Coronary artery (tissue), 2 donors: ENCODE results near the gene SMARCA1.

Source experiments
- DNase-seq: peaks from one replicate; pipeline ENCODE4 v3.0.0-alpha.2; 2017; ENCODE audit warnings: low spot score
- H3K27ac ChIP-seq, 2 donors: fragments of 200-600 bp; sonication (generic); one replicate each; pipeline ENCODE4 v1.5.1; 2016 to 2019
- H3K4me3 ChIP-seq: fragments of 200-600 bp; sonication (generic); 2 replicates; pipeline ENCODE4 v1.5.1; 2016; ENCODE audit warnings: mild to moderate bottlenecking, moderate library complexity
- CTCF ChIP-seq: fragments of 200-600 bp; sonication (generic); IDR thresholded peaks from one replicate; pipeline ENCODE4 v1.5.1; 2019; ENCODE audit warnings: antibody characterized with exemption

Gene SMARCA1

DNA sequence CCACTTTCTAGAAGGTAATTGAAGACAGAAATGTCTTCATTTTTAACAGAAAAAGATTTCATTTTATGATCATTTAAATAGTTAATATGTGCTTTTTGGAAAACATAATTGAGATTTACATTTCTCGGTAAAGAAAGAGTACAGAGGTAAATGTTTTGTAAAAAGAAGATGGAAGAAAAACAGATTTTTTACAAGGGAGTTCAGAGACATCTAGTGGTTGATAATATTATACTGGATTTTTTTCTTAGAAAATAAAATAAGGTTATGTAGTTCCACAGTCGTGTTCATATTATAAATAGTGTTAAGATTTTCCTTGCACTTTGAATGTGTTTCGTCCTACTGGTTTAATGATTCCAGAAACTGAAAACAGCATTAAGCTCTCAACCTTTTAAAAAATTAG is 60.6 kb downstream of the SMARCA1 start:
- Histone ChIP-seq H3K27ac (no peak overlapping the region), H3K4me3 (no peak overlapping the region)
- no peak for TF ChIP-seq CTCF
- DNase-seq = no peak

DNA sequence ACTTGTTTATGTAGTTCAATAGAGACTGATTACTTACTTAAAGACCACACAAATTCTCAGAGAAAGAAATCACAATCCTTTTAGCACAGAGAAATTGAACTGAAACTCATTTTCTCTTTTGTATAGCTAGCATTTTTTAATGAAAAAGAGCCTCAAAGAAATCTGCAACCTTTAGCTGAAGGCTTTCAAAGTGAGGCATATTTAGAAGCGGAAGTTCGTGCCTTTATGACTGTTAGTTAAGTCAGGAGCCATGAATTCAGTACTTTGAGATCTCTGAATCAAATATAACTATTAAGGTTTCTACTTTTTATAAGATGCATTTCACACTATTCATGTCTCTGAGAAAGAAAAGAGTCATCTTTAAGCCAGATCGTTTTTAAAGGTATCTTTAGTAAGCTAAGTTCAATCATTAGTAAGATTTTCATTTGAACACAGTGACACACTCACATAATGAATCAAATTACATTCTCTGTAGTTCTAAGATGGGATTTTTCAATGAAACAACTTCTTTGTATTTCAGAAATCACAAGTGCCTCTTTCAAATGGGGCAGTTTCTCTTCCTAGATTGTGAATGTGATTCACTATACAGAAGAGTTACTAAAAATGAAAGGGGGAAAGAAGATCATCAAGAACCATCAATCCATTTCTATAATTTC is 61.4 kb downstream of the SMARCA1 start:
- no peak for TF ChIP-seq CTCF
- no peak for DNase-seq
- Histone ChIP-seq H3K4me3 (no peak overlapping the region), H3K27ac (no peak overlapping the region)

DNA sequence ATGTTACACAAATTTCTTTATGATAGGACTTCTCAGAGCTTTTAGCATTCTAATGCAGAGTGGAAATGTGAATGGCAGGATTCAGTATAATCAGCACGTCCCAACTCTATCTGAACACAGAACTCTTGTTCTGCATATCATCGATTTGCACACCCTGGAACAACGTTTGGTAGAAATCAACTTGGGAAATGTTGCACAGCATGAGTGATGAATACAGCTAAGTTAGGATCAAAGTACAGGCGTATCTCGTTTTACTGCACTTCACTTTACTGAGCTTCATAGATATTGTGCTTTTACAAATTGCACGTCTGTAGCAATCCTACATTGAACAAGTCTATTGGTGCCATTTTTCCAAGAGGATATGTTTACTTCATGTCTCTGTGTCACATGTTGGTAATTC is 70.8 kb downstream of the SMARCA1 start:
- no peak overlapping the region for H3K27ac ChIP-seq
- TF ChIP-seq CTCF = no peak
- no peak overlapping the region for H3K4me3 ChIP-seq
- no peak for DNase-seq

- Histone ChIP-seq H3K4me3 (no peak overlapping the region), H3K27ac (no peak overlapping the region)
- DNase-seq = no peak
- TF ChIP-seq CTCF = no peak
Observed at GRCh38 chrX:129450123-129450522, 73.2 kb downstream of the SMARCA1 start.

GRCh38 chrX:129449148-129449547 is 74.1 kb downstream of the SMARCA1 start:
- Histone ChIP-seq H3K4me3 (no peak overlapping the region), H3K27ac (no peak overlapping the region)
- TF ChIP-seq CTCF = no peak
- no peak for DNase-seq

DNA sequence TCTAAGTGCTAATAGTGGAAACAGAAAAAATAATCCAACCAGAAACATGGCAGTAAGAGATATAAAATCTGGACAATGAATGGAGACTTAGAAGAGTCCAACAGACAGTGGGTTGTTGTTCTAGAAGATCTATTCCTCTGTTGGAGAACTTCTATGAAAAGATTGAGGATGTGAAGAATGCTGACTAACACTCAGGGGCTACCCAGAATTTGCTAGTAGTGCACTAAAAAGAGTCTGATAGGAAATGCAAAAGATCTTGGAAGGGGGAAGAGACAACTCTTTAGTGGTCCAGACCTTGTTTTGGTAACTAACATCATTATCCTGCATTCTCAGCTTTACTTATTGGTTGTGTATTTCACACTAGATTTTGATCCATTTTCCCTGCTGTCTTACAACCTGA is 77.9 kb downstream of the SMARCA1 start:
- no peak for DNase-seq
- no peak for TF ChIP-seq CTCF
- Histone ChIP-seq H3K4me3 (no peak overlapping the region), H3K27ac (no peak overlapping the region)

DNA sequence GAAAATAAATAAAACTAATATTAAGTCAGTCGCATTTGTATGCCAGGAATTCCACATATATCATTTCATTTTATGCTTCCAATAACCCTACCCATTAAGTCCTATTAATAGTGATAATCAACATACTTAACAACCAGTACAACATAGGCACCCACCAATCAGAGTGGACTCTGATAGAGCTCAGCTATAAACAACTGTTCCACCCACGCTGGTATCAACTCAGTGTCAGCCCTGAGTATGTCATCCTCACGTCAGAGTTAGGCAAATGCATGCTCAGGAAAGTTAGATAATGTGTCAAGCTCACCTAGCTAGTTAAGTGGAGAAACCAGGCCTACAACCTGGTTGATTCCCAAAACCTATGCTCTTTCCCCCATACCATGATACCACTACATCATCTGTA is 89.3 kb downstream of the SMARCA1 start:
- Histone ChIP-seq H3K4me3 (no peak overlapping the region), H3K27ac (no peak overlapping the region)
- TF ChIP-seq CTCF = no peak
- DNase-seq = no peak
